Heart right ventricle (tissue), 16 donors: ENCODE data around the gene ABO. TPM values are rescaled to one million over a fixed set of nuclear protein-coding genes. Genes with fewer than 3 reads are reported as not detected.

Experiments
- ATAC-seq, 8 donors: fragments of 200-7000 bp; cut with Tn5 transposase; one replicate each; pipeline ENCODE4 v1.9.1; 2020; ENCODE audit warnings: mild to moderate bottlenecking in 8 of 8, moderate library complexity in 8 of 8, moderate number of reproducible peaks in 1 of 8
- DNase-seq, 2 donors: peaks; one replicate each; pipeline ENCODE4 v3.0.0-alpha.2; 2020
- H3K27ac ChIP-seq, 10 donors: fragments of 200-600 bp; sonication (generic) in 2 of 10; one replicate each; pipeline versions ENCODE4 v1.5.0 to v1.8.0; 2020 to 2022; ENCODE audit warnings: mild to moderate bottlenecking in 3 of 10
- H3K27me3 ChIP-seq, 7 donors: fragments of 200-600 bp; one replicate each; pipeline ENCODE4 v1.8.0; 2021 to 2022; ENCODE audit warnings: mild to moderate bottlenecking in 2 of 7
- H3K36me3 ChIP-seq, 9 donors: fragments of 200-600 bp; sonication (generic) in 1 of 9; one replicate each; pipeline versions ENCODE4 v1.5.0 to v1.8.0; 2020 to 2022; ENCODE audit warnings: mild to moderate bottlenecking in 2 of 9
- H3K4me1 ChIP-seq, 9 donors: fragments of 200-600 bp; sonication (generic) in 1 of 9; one replicate each; pipeline versions ENCODE4 v1.5.0 to v1.8.0; 2020 to 2022; ENCODE audit warnings: mild to moderate bottlenecking in 4 of 9
- H3K4me3 ChIP-seq, 10 donors: fragments of 200-600 bp; sonication (generic) in 2 of 10; one replicate each; pipeline versions ENCODE4 v1.5.0 to v1.8.0; 2020 to 2022; ENCODE audit warnings: mild to moderate bottlenecking in 7 of 10, moderate library complexity in 2 of 10
- H3K9me3 ChIP-seq, 11 donors: fragments of 200-600 bp in 10 of 11; sonication (generic) in 2 of 11; one replicate each; pipeline versions ENCODE4 v1.5.0 to v1.8.0; 2013 to 2022; ENCODE audit warnings: mild to moderate bottlenecking in 2 of 11, control low read depth in 1 of 11, moderate library complexity in 1 of 11
- WGBS, 2 donors: extraction: QIAGEN DNeasy Blood & Tissue Kit; methylation state at CpG; one replicate each; pipeline ENCODE4 v1.1.7; 2013; ENCODE audit warnings: inconsistent platforms in 1 of 2; 5-methylcytosine and 5-hydroxymethylcytosine counted together
- intact Hi-C, 10 donors: fragments of 100-400 bp; cut with DNase I; formaldehyde crosslinking; loops; one replicate each; pipeline versions ENCODE4 v1.11.1 to v1.14.2; 2022
- polyA plus RNA-seq, 2 donors: library from polyadenylated mRNA; stranded (reverse); fragments of 200-250 nt; gene quantifications; one replicate each; pipeline ENCODE4 v1.2.3, GENCODE V29; 2013
- total RNA-seq, 10 donors: library from RNA; stranded (reverse); fragmentation: NEBNext Ultra II Directional in 3 of 10; extraction: Animal tissue kit (Norgen Biotek cat#: 25700) in 3 of 10; gene quantifications; one replicate each; pipeline versions ENCODE4 v1.2.1 to v1.2.4, GENCODE V29; 2021 to 2023
- TF ChIP-seq, protein P1 (sequence below), 9 donors: fragments of 200-600 bp; sonication (generic) in 2 of 9; IDR thresholded peaks; one replicate each; pipeline versions ENCODE4 v1.5.0 to v1.8.0; 2021 to 2022; ENCODE audit warnings: antibody characterized with exemption in 9 of 9, mild to moderate bottlenecking in 5 of 9, moderate library complexity in 1 of 9
- donor health status: Arrhythmogenic right ventricular cardiomyopathy.
- donor health status: ischemic (EF 13 %, LVEDD 7.1; RV severe dilation, severe dysfunction).
- donor health status: healthy with polysubstance abuse.
- donor health status: DM: no; HTN: yes; CAD: no.
- donor health status: DM: no; HTN: no; CAD: no.
- donor health status: ischemic (EF 25% LVEDD 6.9; RV normal size, moderate dysfunction).
- donor health status: ischemic (EF 25% LVEDD 5.7; RV mildly dilated, moderate dysfunction).
- donor health status: healthy.
- donor health status: DM: yes; HTN: yes; CAD: no.
- donor health status: Ischemic cardiomyopathy.
- donor health status: ischemic (EF 35%, LVEDD 5.7; RV mildly dilated, moderate dysfunction).
- donor health status: nonischemic (EF 11% LVEDD 7.7; RV severe dilation, severe dysfunction).
- donor health status: DM: yes; HTN: yes; CAD: no.
- donor health status: PGD.
- donor health status: ischemic (EF 29% LVEDD 5.4; RV normal size, mild dysfunction).
- donor health status: nonischemic (EF 23%, LVEDD 6.1; RV moderate dilation, normal function).

ABO gene
- total and polyA plus RNA-seq, 12 donors, result 0.25 to 2.9 (median 1.6) TPM

DNA sequence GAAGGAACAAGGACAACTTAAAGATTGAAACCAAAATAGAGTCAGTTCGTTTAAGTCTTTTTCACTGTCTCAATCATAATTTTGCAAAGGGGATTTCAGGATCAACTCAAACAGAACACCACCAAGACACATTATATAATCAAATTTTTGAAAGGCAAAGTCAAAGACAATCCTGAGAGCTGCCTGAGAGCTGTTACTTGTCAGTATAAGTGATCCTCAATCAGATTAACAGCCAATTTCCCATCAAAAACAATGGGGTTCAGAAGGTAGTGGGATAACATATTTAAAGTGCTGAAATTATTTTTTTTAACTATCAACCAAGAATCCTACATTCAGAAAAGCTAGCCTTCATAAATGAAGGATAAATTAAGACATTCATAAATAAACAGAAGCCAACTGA is 19.3 kb upstream of the ABO start:
- Histone ChIP-seq H3K4me3 (no peak overlapping the region), H3K9me3 (peaks cover 0 to 19% (median 5%) of the 10 kb centered on the region in 11 donors), H3K27me3 (peaks cover 0 to 42% (median 16%) of the 10 kb centered on the region in 7 donors), H3K4me1 (no peaks in the 10 kb centered on the region), H3K27ac (no peak overlapping the region), H3K36me3 (no peaks in the 10 kb centered on the region)
- TF ChIP-seq, protein P1, sequence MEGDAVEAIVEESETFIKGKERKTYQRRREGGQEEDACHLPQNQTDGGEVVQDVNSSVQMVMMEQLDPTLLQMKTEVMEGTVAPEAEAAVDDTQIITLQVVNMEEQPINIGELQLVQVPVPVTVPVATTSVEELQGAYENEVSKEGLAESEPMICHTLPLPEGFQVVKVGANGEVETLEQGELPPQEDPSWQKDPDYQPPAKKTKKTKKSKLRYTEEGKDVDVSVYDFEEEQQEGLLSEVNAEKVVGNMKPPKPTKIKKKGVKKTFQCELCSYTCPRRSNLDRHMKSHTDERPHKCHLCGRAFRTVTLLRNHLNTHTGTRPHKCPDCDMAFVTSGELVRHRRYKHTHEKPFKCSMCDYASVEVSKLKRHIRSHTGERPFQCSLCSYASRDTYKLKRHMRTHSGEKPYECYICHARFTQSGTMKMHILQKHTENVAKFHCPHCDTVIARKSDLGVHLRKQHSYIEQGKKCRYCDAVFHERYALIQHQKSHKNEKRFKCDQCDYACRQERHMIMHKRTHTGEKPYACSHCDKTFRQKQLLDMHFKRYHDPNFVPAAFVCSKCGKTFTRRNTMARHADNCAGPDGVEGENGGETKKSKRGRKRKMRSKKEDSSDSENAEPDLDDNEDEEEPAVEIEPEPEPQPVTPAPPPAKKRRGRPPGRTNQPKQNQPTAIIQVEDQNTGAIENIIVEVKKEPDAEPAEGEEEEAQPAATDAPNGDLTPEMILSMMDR (IDR thresholded peaks at IDR 0.05), result no peak
- 69% methylated on average over 1 of the region's 1 CpG for WGBS, 2 donors
- ATAC-seq (no peak), DNase-seq (no peak)
- intact Hi-C loops, result no loop called here

GRCh38 chr9:133290751-133291302 is 15.8 kb upstream of the ABO start:
- WGBS, 2 donors, result 96% methylated on average over 2 of the region's 2 CpGs
- no peaks in the 10 kb centered on the region for H3K36me3 ChIP-seq
- H3K27me3 ChIP-seq, result peaks cover 0 to 22% (median 6%) of the 10 kb centered on the region in 7 donors
- ATAC-seq, result no peak
- intact Hi-C loops, result no loop called here
- no peaks in the 10 kb centered on the region for H3K4me1 ChIP-seq
- H3K4me3 ChIP-seq, result no peak overlapping the region
- peaks cover 0 to 29% (median 5%) of the 10 kb centered on the region in 11 donors for H3K9me3 ChIP-seq
- no peak overlapping the region for H3K27ac ChIP-seq
- DNase-seq, result no peak
- TF ChIP-seq, protein P1 (IDR thresholded peaks at IDR 0.05), result no peak

- Histone ChIP-seq H3K27me3 (peaks cover 0 to 14% (median 0%) of the 10 kb centered on the region in 7 donors), H3K36me3 (no peaks in the 10 kb centered on the region), H3K9me3 (peaks cover 0 to 28% (median 5%) of the 10 kb centered on the region in 11 donors), H3K27ac (no peak overlapping the region), H3K4me3 (no peak overlapping the region), H3K4me1 (peaks cover 0 to 7% (median 0%) of the 10 kb centered on the region in 9 donors)
- intact Hi-C loops, result no loop called here
- TF ChIP-seq, protein P1 (IDR thresholded peaks at IDR 0.05), result no peak
- WGBS, 2 donors, result 39 to 41% methylated on average over 2 of the region's 2 CpGs
- ATAC-seq (no peak), DNase-seq (no peak)
These were observed 11.5 kb upstream of the ABO start for GRCh38 chr9:133286523-133286922.

- peaks cover 0 to 18% (median 0%) of the 10 kb centered on the region in 7 donors for H3K27me3 ChIP-seq
- DNase-seq, result no peak
- no peak overlapping the region for H3K27ac ChIP-seq
- WGBS, 2 donors, result 81 to 83% methylated on average over 6 of the region's 6 CpGs
- no peaks in the 10 kb centered on the region for H3K36me3 ChIP-seq
- H3K9me3 ChIP-seq, result peaks cover 0 to 16% (median 0%) of the 10 kb centered on the region in 11 donors
- ATAC-seq, result no peak
- intact Hi-C loops, result no loop called here
- H3K4me1 ChIP-seq, result peaks cover 0 to 7% (median 0%) of the 10 kb centered on the region in 9 donors
- TF ChIP-seq, protein P1 (IDR thresholded peaks at IDR 0.05), result no peak
- H3K4me3 ChIP-seq, result no peak overlapping the region
These were observed 10.3 kb upstream of the ABO start for GRCh38 chr9:133285252-133285775.
